Suppressor macrophage (primary cell): Measurements from ENCODE around the gene CYP4V2.

Experiments used
- DNase-seq, 4 experiments: peaks; one replicate each; pipeline ENCODE4 v3.0.0-alpha.2; 2020 to 2022
- total RNA-seq, 17 experiments: gene quantifications; one replicate each; lab custom pipeline; 2026; ENCODE audit warnings: mixed read lengths in 6 of 17, inconsistent platforms in 3 of 17; lab: John Stamatoyannopoulos, UW

CYP4V2 gene
- total RNA-seq, result 23.6 to 86.0 (median 64.1) reads per million in 17 experiments

GRCh38 chr4:186191200-186192065 is at the start of gene CYP4V2:
CYP4V2 (plus strand) TSS chr4:186191567; CDS start chr4:186191824, 257 bp downstream.
- DNase-seq, result peak; percentile 90 to 97 (median 94)

- DNase-seq, result no peak
Observed at GRCh38 chr4:186144198-186144945, 47.0 kb upstream of the CYP4V2 start.

- peak; percentile 6 to 23 (median 10) for DNase-seq
Observed at GRCh38 chr4:186144946-186145569, 46.3 kb upstream of the CYP4V2 start.

GRCh38 chr4:186146458-186146857 is 44.9 kb upstream of the CYP4V2 start:
- no peak for DNase-seq

- DNase-seq, result no peak
Observed at GRCh38 chr4:186148336-186148975, 42.9 kb upstream of the CYP4V2 start.

- DNase-seq, result peak in 1 of 4 experiments; percentile 6
Observed at GRCh38 chr4:186149872-186150271, 41.5 kb upstream of the CYP4V2 start.

GRCh38 chr4:186150926-186151325 is 40.4 kb upstream of the CYP4V2 start:
- DNase-seq, result no peak

GRCh38 chr4:186151499-186151898 is 39.9 kb upstream of the CYP4V2 start:
- DNase-seq, result no peak

- DNase-seq, result no peak
Observed at GRCh38 chr4:186158021-186158813, 33.1 kb upstream of the CYP4V2 start.

GRCh38 chr4:186158966-186159365 is 32.4 kb upstream of the CYP4V2 start:
- DNase-seq, result no peak

- no peak for DNase-seq
Observed at GRCh38 chr4:186159613-186160012, 31.8 kb upstream of the CYP4V2 start.

- no peak for DNase-seq
Observed at GRCh38 chr4:186161138-186161537, 30.2 kb upstream of the CYP4V2 start.

- DNase-seq, result no peak
Observed at GRCh38 chr4:186166852-186167512, 24.4 kb upstream of the CYP4V2 start.

- DNase-seq, result no peak
Observed at GRCh38 chr4:186167605-186168004, 23.8 kb upstream of the CYP4V2 start.

GRCh38 chr4:186168750-186169149 is 22.6 kb upstream of the CYP4V2 start:
- no peak for DNase-seq

- DNase-seq, result no peak
Observed at GRCh38 chr4:186169333-186169944, 21.9 kb upstream of the CYP4V2 start.

GRCh38 chr4:186169945-186170802 is 21.2 kb upstream of the CYP4V2 start:
- DNase-seq, result no peak

GRCh38 chr4:186170966-186171365 is 20.4 kb upstream of the CYP4V2 start:
- no peak for DNase-seq

- no peak for DNase-seq
Observed at GRCh38 chr4:186172546-186172945, 18.8 kb upstream of the CYP4V2 start.

- no peak for DNase-seq
Observed at GRCh38 chr4:186188107-186188506, 3.3 kb upstream of the CYP4V2 start.
